AG09319 (cell line): ENCODE measurements around the gene SIGLEC11.
"Not testable (repeated sequence)": the region's sequence is repeated elsewhere in the genome, so short reads cannot be mapped to it uniquely, and the experiment has no call there.

ENCODE experiments used
- DNase-seq: peaks from one replicate; pipeline ENCODE4 v3.0.0-alpha.2; 2010; ENCODE audit warnings: low read depth; ENCODE audit errors: extremely low read depth
- TF ChIP-seq, protein P1 (sequence below): IDR thresholded peaks from 2 replicates; pipeline ENCODE4 v1.5.1; 2011; ENCODE audit warnings: low read depth, mild to moderate bottlenecking, inconsistent platforms, low read length, moderate library complexity

SIGLEC11 gene

DNA sequence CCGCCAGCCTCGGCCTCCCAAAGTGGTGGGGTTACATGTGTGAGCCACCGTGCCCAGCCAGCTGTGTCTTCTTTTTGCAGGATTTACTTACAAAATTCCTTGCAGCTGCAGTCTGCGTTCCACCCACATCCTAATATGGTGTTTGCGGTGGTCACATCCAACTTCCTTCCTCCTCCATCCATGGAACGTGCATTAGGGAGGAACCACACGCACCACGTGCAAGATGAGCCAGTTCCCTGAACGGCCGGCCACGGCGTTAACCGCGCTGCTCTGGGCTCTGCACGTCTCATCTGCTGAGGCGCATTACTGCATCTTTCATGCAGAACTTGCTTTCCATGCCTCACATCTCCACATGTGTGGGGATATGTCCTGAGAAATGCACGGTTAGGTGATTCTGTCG, 13.0 kb upstream of the SIGLEC11 start:
- TF ChIP-seq, protein P1, sequence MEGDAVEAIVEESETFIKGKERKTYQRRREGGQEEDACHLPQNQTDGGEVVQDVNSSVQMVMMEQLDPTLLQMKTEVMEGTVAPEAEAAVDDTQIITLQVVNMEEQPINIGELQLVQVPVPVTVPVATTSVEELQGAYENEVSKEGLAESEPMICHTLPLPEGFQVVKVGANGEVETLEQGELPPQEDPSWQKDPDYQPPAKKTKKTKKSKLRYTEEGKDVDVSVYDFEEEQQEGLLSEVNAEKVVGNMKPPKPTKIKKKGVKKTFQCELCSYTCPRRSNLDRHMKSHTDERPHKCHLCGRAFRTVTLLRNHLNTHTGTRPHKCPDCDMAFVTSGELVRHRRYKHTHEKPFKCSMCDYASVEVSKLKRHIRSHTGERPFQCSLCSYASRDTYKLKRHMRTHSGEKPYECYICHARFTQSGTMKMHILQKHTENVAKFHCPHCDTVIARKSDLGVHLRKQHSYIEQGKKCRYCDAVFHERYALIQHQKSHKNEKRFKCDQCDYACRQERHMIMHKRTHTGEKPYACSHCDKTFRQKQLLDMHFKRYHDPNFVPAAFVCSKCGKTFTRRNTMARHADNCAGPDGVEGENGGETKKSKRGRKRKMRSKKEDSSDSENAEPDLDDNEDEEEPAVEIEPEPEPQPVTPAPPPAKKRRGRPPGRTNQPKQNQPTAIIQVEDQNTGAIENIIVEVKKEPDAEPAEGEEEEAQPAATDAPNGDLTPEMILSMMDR = no peak
- no peak for DNase-seq

DNA sequence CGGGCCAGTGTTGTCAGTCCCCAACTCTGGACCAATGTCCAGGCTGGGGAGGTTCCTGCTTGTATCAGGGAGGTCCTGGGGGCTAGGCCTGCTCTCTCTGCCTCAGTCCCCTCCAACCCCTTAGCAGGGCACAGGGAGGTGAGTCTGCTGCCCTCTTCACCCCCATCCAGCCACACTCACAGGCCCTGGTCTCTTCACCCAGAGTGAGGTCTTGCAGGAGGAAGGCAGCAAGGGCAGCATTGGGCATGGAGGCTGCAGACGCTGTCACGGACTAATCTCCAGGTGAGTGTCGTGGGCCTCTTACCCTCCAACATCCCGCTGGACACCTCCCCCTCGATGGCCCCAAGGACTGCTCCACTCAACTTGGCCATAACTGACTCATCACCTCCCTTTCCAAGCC, 11.9 kb upstream of the SIGLEC11 start:
- TF ChIP-seq, protein P1 = no peak
- no peak for DNase-seq

DNA sequence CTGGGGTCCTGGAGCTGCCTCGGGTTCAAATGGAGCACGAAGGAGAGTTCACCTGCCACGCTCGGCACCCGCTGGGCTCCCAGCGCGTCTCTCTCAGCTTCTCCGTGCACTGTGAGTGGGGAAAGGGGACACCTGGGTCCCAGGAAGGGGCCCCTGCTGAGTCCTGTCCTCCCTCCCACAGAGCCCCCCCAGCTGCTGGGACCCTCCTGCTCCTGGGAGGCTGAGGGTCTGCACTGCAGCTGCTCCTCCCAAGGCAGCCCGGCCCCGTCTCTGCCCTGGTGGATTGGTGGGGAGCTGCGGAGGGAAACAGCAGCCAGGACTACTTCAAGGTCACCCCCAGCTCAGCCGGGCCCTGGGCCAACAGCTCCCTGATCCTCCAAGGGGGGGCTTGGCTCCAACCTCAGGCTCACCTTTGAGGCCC, 11.0 kb upstream of the SIGLEC11 start:
- TF ChIP-seq, protein P1 = no peak
- no peak for DNase-seq

DNA sequence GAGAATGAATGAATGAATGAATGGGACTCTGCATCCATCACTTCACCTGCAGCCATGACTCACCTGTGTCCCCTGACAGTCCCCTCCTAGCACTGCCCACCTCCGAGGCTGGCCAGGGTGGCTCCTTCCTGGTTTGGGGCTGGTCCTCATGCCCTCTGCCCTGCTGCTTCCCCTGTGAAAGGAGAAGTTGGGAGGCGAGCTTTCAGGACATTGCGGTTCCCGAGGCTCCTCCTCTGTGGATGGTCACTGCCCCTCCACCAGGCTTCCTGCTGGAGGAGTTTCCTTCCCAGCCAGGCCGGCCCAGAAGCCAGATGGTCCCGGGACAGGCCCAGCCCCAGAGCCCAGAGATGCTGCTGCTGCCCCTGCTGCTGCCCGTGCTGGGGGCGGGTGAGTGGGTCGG, 8.4 kb upstream of the SIGLEC11 start:
- DNase-seq = not testable (repeated sequence)

DNA sequence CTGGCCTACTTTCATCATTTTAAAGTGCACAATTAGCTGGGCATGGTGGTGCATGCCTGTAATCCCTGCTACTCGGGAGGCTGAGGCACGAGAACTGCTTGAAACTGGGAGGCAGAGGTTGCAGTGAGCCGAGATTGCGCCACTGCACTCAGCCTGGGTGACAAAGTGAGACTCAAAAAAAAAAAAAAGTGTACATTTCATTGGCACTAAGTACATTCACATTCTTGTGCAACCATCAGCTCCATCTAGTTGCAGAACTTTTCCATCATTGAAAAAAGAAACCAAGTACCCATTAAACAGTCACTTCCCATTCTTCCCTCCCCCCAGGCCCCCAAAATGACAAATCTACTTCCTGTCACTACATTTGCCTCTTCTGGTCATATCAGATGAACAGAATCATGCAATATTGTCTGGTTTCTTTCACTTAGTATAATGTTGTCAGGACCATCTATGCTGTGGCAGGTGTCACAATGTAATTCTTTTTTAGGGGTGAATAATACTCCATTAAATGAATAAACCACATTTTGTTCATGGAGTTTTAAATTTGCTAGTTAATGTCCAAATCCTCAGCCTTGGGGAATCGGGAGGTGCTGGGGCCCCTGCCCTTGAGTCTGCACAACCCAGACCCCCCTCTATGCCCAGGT, 7.4 kb upstream of the SIGLEC11 start:
- TF ChIP-seq, protein P1 = no peak
- DNase-seq = no peak

DNA sequence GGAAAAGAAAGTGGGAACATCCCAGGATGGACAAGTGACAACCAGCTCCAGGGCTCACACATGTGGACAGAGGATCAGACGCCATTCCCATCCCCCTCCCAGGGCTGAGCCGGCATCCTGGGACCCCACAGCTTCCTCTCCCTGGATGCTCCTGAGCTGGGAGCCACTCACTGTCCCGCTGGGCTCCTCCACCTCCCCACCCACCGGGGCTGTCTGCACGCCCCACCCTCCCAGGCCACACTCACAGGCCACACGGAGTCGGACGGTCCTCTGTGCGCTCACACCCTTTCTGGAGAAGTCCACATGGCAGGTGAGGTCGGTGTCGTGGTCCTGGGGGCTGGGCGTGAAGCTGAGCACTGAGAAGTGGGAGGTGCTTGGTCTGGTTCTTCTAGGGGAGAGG, 1.1 kb downstream of the SIGLEC11 start:
- DNase-seq = not testable (repeated sequence)

DNA sequence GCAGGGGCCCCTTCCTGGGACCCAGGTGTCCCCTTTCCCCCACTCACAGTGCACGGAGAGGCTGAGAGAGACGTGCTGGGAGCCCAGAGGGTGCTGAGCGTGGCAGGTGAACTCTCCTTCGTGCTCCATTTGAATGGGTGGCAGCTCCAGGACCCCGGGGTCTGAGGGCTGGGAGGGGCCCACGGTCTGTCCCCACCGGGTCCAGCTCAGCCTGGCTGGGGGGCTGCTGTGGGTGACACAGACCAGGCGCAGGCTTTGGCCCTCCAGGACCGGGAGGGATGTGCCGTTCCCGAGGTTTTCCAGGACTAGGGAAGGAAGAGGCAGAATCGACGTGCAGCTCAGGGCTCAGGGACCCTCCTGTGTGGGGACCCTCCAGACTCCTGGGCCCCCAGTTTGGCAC, 2.4 kb downstream of the SIGLEC11 start:
- not testable (repeated sequence) for DNase-seq

DNA sequence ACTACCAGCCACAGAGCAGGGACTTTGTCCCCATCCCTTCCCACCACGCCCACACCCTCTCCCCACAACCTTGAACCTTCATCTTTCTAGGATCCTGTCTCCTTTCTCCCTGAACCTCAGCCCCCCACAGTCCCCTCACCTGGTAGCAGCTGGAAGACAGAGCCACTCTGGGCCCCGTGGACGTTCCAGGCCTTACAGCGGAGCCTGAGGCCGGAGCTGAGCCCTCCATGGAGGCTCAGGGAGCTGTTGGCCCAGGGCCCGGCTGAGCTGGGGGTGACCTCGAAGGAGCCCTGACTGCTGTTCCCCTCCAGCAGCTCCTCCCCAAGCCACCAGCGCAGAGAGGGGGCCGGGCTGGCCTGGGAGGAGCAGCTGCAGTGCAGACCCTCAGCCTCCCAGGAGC, 2.8 kb downstream of the SIGLEC11 start:
- DNase-seq = not testable (repeated sequence)

DNA sequence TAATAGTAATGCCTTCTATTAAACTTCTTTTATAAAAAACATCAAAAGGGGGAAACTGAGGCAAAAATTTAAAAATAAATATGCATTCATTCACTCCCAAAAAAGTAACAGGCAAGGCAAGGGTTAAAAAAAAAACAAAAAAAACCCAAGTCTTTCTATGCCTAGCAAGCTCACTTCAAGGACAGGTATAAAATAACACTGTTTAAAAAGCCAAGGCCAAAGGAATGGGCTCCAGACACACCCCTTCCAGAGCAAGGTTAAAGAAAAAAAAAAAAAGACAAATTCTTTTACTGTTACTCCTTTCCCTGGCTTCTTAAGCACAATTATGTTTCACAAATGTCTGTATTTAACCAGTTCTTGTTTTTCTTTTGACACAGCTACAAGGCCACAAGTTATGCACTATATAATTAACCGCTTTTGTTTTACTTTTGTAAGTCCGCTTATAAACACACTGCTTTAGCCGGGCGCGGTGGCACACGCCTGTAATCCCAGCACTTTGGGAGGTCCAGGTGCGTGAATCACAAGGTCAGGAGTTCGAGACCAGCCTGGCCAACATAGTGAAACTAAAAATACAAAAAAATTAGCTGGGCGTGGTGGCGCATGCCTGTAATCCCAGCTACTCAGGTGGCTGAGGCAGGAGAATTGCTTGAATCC, 3.6 kb downstream of the SIGLEC11 start:
- TF ChIP-seq, protein P1 = no peak

DNA sequence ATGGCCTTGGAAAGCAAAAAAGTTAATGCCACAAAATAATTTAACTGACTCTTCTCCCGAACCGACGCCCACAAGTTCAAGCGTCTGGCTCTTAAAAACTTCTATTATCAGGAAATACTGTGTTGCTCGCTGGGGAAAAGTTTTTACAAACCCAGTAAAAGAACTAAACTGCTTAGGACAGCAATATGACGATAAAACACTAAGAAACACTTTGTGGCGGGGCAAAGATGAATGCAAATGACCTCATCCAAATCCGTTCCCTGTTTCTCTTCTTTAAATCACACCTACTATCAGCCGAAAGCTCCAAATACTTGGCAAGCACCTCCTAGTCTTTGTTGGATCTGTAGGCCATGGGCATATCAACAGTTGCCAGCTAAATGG, 4.9 kb downstream of the SIGLEC11 start:
- no peak for DNase-seq
- TF ChIP-seq, protein P1 = no peak

More for the DNA sequence above, 3.6 kb downstream of the SIGLEC11 start:
- DNase-seq = no peak
